Aorta (tissue), 5 donors: ENCODE results near the gene UBXN11. TPM values are rescaled to one million over a fixed set of nuclear protein-coding genes. Genes with fewer than 3 reads are reported as not detected.
"Not testable (repeated sequence)": the region's sequence is repeated elsewhere in the genome, so short reads cannot be mapped to it uniquely, and the experiment has no call there.

ENCODE experiments used
- ATAC-seq: fragments of 200-7000 bp; cut with Tn5 transposase; one replicate; pipeline ENCODE4 v1.9.1; 2022; ENCODE audit warnings: moderate library complexity; ENCODE audit not compliant: low FRiP score
- DNase-seq, 2 donors: peaks; one replicate each; pipeline ENCODE4 v3.0.0-alpha.2; 2020
- H3K27ac ChIP-seq, 2 donors: one replicate each; pipeline ENCODE4 v1.5.1; 2013; ENCODE audit warnings: low read length in 2 of 2, mild to moderate bottlenecking in 2 of 2, moderate library complexity in 2 of 2, control low read depth in 1 of 2, inconsistent platforms in 1 of 2, low read depth in 1 of 2
- H3K27me3 ChIP-seq, 2 donors: one replicate each; pipeline ENCODE4 v1.6.1; 2013; ENCODE audit warnings: control low read depth in 1 of 2, low read length in 1 of 2, mild to moderate bottlenecking in 1 of 2, moderate library complexity in 1 of 2; ENCODE audit not compliant: insufficient read depth in 2 of 2, control insufficient read depth in 1 of 2
- H3K36me3 ChIP-seq, 2 donors: one replicate each; pipeline ENCODE4 v1.6.1; 2013; ENCODE audit warnings: control low read depth in 1 of 2, low read length in 1 of 2, mild to moderate bottlenecking in 1 of 2; ENCODE audit not compliant: insufficient read depth in 2 of 2, control insufficient read depth in 1 of 2
- H3K4me1 ChIP-seq, 2 donors: one replicate each; pipeline ENCODE4 v1.6.1; 2013; ENCODE audit warnings: low read length in 2 of 2, control low read depth in 1 of 2, mild to moderate bottlenecking in 1 of 2, moderate library complexity in 1 of 2; ENCODE audit not compliant: insufficient read depth in 2 of 2, control insufficient read depth in 1 of 2
- H3K4me3 ChIP-seq, 2 donors: one replicate each; pipeline ENCODE4 v1.5.1; 2013; ENCODE audit warnings: low read length in 2 of 2, control low read depth in 1 of 2, mild to moderate bottlenecking in 1 of 2
- H3K9me3 ChIP-seq: one replicate; pipeline ENCODE4 v1.6.1; 2013; ENCODE audit warnings: mild to moderate bottlenecking, low read length; ENCODE audit not compliant: control insufficient read depth
- WGBS, 2 donors: extraction: QIAGEN DNeasy Blood & Tissue Kit; methylation state at CpG; one replicate each; pipeline ENCODE4 v1.1.7; 2013; 5-methylcytosine and 5-hydroxymethylcytosine counted together
- intact Hi-C, 2 donors: fragments of 100-400 bp; cut with DNase I; formaldehyde crosslinking; loops; one replicate each; pipeline versions ENCODE4 v1.14.2 to v1.15.0; 2022
- polyA plus RNA-seq, 2 donors: library from polyadenylated mRNA; stranded (reverse); fragments of 200-250 nt; gene quantifications; one replicate each; pipeline ENCODE4 v1.2.3, GENCODE V29; 2013
- total RNA-seq, 2 donors: library from RNA; stranded (reverse); fragmentation: NEBNext Ultra II Directional; extraction: Animal tissue kit (Norgen Biotek cat#: 25700); gene quantifications; one replicate each; pipeline ENCODE4 v1.2.1, GENCODE V29; 2021
- donor health status: healthy with polysubstance abuse.
- donor health status: Bipolar disorder and iron deficiency.
- donor health status: DM: no; HTN: no; CAD: no.
- donor health status: DM: no; HTN: no; CAD: no.
- donor health status: DM: yes; HTN: yes; CAD: no.

The UBXN11 gene
- total and polyA plus RNA-seq, 4 donors = 11.6 to 46.8 (median 24.2) TPM

GRCh38 chr1:26338670-26339069 is 32.2 kb upstream of the UBXN11 start:
- WGBS, 2 donors = 80 to 83% methylated on average over 1 of the region's 1 CpG
- DNase-seq (no peak), ATAC-seq (no peak)
- no peaks in the 10 kb centered on the region for H3K4me1 ChIP-seq
- no peak overlapping the region for H3K4me3 ChIP-seq
- no peak overlapping the region for H3K27ac ChIP-seq
- no peaks in the 10 kb centered on the region for H3K9me3 ChIP-seq
- no peaks in the 10 kb centered on the region for H3K27me3 ChIP-seq
- intact Hi-C loops = no loop called here
- no peaks in the 10 kb centered on the region for H3K36me3 ChIP-seq

GRCh38 chr1:26337625-26338024 is 31.2 kb upstream of the UBXN11 start:
- Histone ChIP-seq H3K36me3 (no peaks in the 10 kb centered on the region), H3K9me3 (no peaks in the 10 kb centered on the region), H3K27me3 (no peaks in the 10 kb centered on the region), H3K4me1 (no peaks in the 10 kb centered on the region), H3K4me3 (no peak overlapping the region), H3K27ac (no peak overlapping the region)
- DNase-seq (no peak), ATAC-seq (no peak)
- intact Hi-C loops = no loop called here
- 84 to 92% methylated on average over 4 of the region's 4 CpGs for WGBS, 2 donors

GRCh38 chr1:26337206-26337535 is 30.7 kb upstream of the UBXN11 start:
- no peaks in the 10 kb centered on the region for H3K27me3 ChIP-seq
- no peak for ATAC-seq
- 89 to 92% methylated on average over 7 of the region's 7 CpGs for WGBS, 2 donors

GRCh38 chr1:26336477-26337205 is 30.2 kb upstream of the UBXN11 start:
- H3K9me3 ChIP-seq = no peaks in the 10 kb centered on the region
- no peaks in the 10 kb centered on the region for H3K27me3 ChIP-seq
- H3K4me3 ChIP-seq = peak overlapping the region in 1 of 2 donors; percentile 9
- peak; percentile 71 to 88 for DNase-seq
- no peak overlapping the region for H3K27ac ChIP-seq
- ATAC-seq = peak; percentile 67
- intact Hi-C loops = no loop called here
- no peaks in the 10 kb centered on the region for H3K36me3 ChIP-seq
- H3K4me1 ChIP-seq = no peaks in the 10 kb centered on the region
- WGBS, 2 donors = 13% methylated on average over 50 to 52 of the region's 52 CpGs

More at GRCh38 chr1:26337206-26337535, 30.7 kb upstream of the UBXN11 start:
- intact Hi-C loops = no loop called here
- Histone ChIP-seq H3K9me3 (no peaks in the 10 kb centered on the region), H3K27ac (no peak overlapping the region), H3K4me3 (no peak overlapping the region), H3K4me1 (no peaks in the 10 kb centered on the region), H3K36me3 (no peaks in the 10 kb centered on the region)
- no peak for DNase-seq

- H3K27ac ChIP-seq = no peak overlapping the region
- WGBS, 2 donors = 3% methylated on average over 40 to 41 of the region's 41 CpGs
- H3K4me3 ChIP-seq = peak overlapping the region in 1 of 2 donors; percentile 9
- DNase-seq = no peak
- H3K27me3 ChIP-seq = no peaks in the 10 kb centered on the region
- ATAC-seq = no peak
- intact Hi-C loops = no loop called here
- no peaks in the 10 kb centered on the region for H3K4me1 ChIP-seq
- no peaks in the 10 kb centered on the region for H3K9me3 ChIP-seq
- H3K36me3 ChIP-seq = no peaks in the 10 kb centered on the region
Measured at GRCh38 chr1:26335774-26336476, 29.5 kb upstream of the UBXN11 start.

GRCh38 chr1:26333312-26333711 is 26.9 kb upstream of the UBXN11 start:
- intact Hi-C loops, H3K36me3 ChIP-seq, H3K4me1 ChIP-seq, DNase-seq, H3K9me3 ChIP-seq, ATAC-seq, H3K27ac ChIP-seq, H3K27me3 ChIP-seq, H3K4me3 ChIP-seq: not testable (repeated sequence)
- 91 to 94% methylated on average over 8 of the region's 8 CpGs for WGBS, 2 donors

GRCh38 chr1:26330276-26330675 is 23.8 kb upstream of the UBXN11 start:
- 85 to 90% methylated on average over 5 of the region's 5 CpGs for WGBS, 2 donors
- no peaks in the 10 kb centered on the region for H3K36me3 ChIP-seq
- no peaks in the 10 kb centered on the region for H3K4me1 ChIP-seq
- H3K4me3 ChIP-seq = no peak overlapping the region
- ATAC-seq (no peak), DNase-seq (no peak)
- no peaks in the 10 kb centered on the region for H3K27me3 ChIP-seq
- no peaks in the 10 kb centered on the region for H3K9me3 ChIP-seq
- intact Hi-C loops = no loop called here
- H3K27ac ChIP-seq = no peak overlapping the region

GRCh38 chr1:26329380-26329779 is 22.9 kb upstream of the UBXN11 start:
- H3K9me3 ChIP-seq, H3K4me1 ChIP-seq, H3K4me3 ChIP-seq, H3K27me3 ChIP-seq, ATAC-seq, intact Hi-C loops, H3K36me3 ChIP-seq, H3K27ac ChIP-seq, DNase-seq: not testable (repeated sequence)
- WGBS, 2 donors = 89 to 95% methylated on average over 4 of the region's 4 CpGs

GRCh38 chr1:26328597-26328996 is 22.2 kb upstream of the UBXN11 start:
- Histone ChIP-seq H3K4me3 (no peak overlapping the region), H3K4me1 (no peaks in the 10 kb centered on the region), H3K9me3 (no peaks in the 10 kb centered on the region), H3K36me3 (no peaks in the 10 kb centered on the region), H3K27me3 (no peaks in the 10 kb centered on the region), H3K27ac (no peak overlapping the region)
- WGBS, 2 donors = 73 to 75% methylated on average over 8 of the region's 8 CpGs
- no peak for DNase-seq
- ATAC-seq = no peak
- intact Hi-C loops = no loop called here
